ENCODE data around the gene SEZ6L. TPM values are rescaled to one million over a fixed set of nuclear protein-coding genes. Genes with fewer than 3 reads are reported as not detected.

Gene SEZ6L
- total RNA-seq, 1 donor, result not detected

- no peak for TF ChIP-seq CTCF (IDR thresholded peaks at IDR 0.05; ENCODE audit: insufficient read depth, low read depth, low read length)
- no peak for DNase-seq (ENCODE audit: low read depth)
- no peak overlapping the region for H3K4me3 ChIP-seq (ENCODE audit: low read depth, low read length)
Measured at GRCh38 chr22:26271427-26271826, 102.2 kb downstream of the SEZ6L start.

- no peak for TF ChIP-seq CTCF (IDR thresholded peaks at IDR 0.05; ENCODE audit: insufficient read depth, low read depth, low read length)
- DNase-seq (ENCODE audit: low read depth), result no peak
- H3K4me3 ChIP-seq (ENCODE audit: low read depth, low read length), result no peak overlapping the region
Measured at GRCh38 chr22:26273011-26273675, 103.9 kb downstream of the SEZ6L start.

GRCh38 chr22:26276529-26277160 lies 107.4 kb downstream of the SEZ6L start:
- TF ChIP-seq CTCF (IDR thresholded peaks at IDR 0.05; ENCODE audit: insufficient read depth, low read depth, low read length), result no peak
- no peak for DNase-seq (ENCODE audit: low read depth)
- no peak overlapping the region for H3K4me3 ChIP-seq (ENCODE audit: low read depth, low read length)

GRCh38 chr22:26281941-26282340 lies 112.7 kb downstream of the SEZ6L start:
- H3K4me3 ChIP-seq (ENCODE audit: low read depth, low read length), result no peak overlapping the region
- no peak for DNase-seq (ENCODE audit: low read depth)
- no peak for TF ChIP-seq CTCF (IDR thresholded peaks at IDR 0.05; ENCODE audit: insufficient read depth, low read depth, low read length)

- H3K4me3 ChIP-seq (ENCODE audit: low read depth, low read length), result no peak overlapping the region
- TF ChIP-seq CTCF (IDR thresholded peaks at IDR 0.05; ENCODE audit: insufficient read depth, low read depth, low read length), result no peak
- DNase-seq (ENCODE audit: low read depth), result no peak
Measured at GRCh38 chr22:26283330-26283729, 114.1 kb downstream of the SEZ6L start.

- TF ChIP-seq CTCF (IDR thresholded peaks at IDR 0.05; ENCODE audit: insufficient read depth, low read depth, low read length), result no peak
- no peak overlapping the region for H3K4me3 ChIP-seq (ENCODE audit: low read depth, low read length)
- no peak for DNase-seq (ENCODE audit: low read depth)
Measured at GRCh38 chr22:26285632-26286031, 116.4 kb downstream of the SEZ6L start.

Measured in fibroblast of villous mesenchyme (primary cell).